Liver (tissue), 9 donors: ENCODE measurements around the gene FXYD7. TPM values are rescaled to one million over a fixed set of nuclear protein-coding genes. Genes with fewer than 3 reads are reported as not detected.

ENCODE experiments used
- DNase-seq: peaks from one replicate; pipeline ENCODE4 v3.0.0-alpha.2; 2017; ENCODE audit warnings: low spot score
- H3K27ac ChIP-seq, 2 donors: one replicate each; pipeline ENCODE4 v1.7.0; 2013; ENCODE audit warnings: inconsistent platforms in 2 of 2, low read length in 2 of 2, control low read depth in 1 of 2, low read depth in 1 of 2, mild to moderate bottlenecking in 1 of 2
- H3K27me3 ChIP-seq, 4 donors: one replicate each; pipeline versions ENCODE4 v1.6.1 to v1.7.0; 2013; ENCODE audit warnings: low read length in 3 of 4, inconsistent platforms in 1 of 4, mild to moderate bottlenecking in 1 of 4, moderate library complexity in 1 of 4; ENCODE audit not compliant: control insufficient read depth in 4 of 4, insufficient read depth in 4 of 4
- H3K36me3 ChIP-seq, 4 donors: one replicate each; pipeline versions ENCODE4 v1.6.1 to v1.7.0; 2013; ENCODE audit warnings: low read length in 3 of 4, mild to moderate bottlenecking in 3 of 4, low read depth in 1 of 4, moderate library complexity in 1 of 4; ENCODE audit not compliant: control insufficient read depth in 4 of 4, insufficient read depth in 3 of 4
- H3K4me1 ChIP-seq, 4 donors: one replicate each; pipeline versions ENCODE4 v1.6.1 to v1.7.0; 2013; ENCODE audit warnings: low read length in 3 of 4, mild to moderate bottlenecking in 3 of 4, moderate library complexity in 1 of 4; ENCODE audit not compliant: control insufficient read depth in 4 of 4, insufficient read depth in 4 of 4
- H3K4me3 ChIP-seq, 3 donors: one replicate each; pipeline versions ENCODE4 v1.6.1 to v1.7.0; 2013; ENCODE audit warnings: low read length in 3 of 3, control low read depth in 1 of 3, low read depth in 1 of 3, mild to moderate bottlenecking in 1 of 3
- H3K9ac ChIP-seq, 2 donors: one replicate each; pipeline ENCODE4 v1.7.0; 2013; ENCODE audit warnings: low read length in 2 of 2, mild to moderate bottlenecking in 2 of 2, moderate library complexity in 2 of 2, control low read depth in 1 of 2, low read depth in 1 of 2
- H3K9me3 ChIP-seq, 4 donors: one replicate each; pipeline versions ENCODE4 v1.6.1 to v1.7.0; 2013; ENCODE audit warnings: low read length in 3 of 4; ENCODE audit not compliant: control insufficient read depth in 4 of 4
- CTCF ChIP-seq: fragments of 150-350 bp; IDR thresholded peaks from 2 replicates; pipeline ENCODE4 v1.5.1; 2017; ENCODE audit warnings: improper control_type of control experiment, low read depth, low read length; ENCODE audit not compliant: missing input control
- HNF4A ChIP-seq, 2 donors: conservative IDR thresholded peaks; 2 replicates each; pipeline ENCODE4 v1.6.1; 2016; ENCODE audit warnings: antibody characterized with exemption in 2 of 2, mild to moderate bottlenecking in 2 of 2
- RAD21 ChIP-seq, 2 donors: IDR thresholded peaks; 2 replicates each; pipeline ENCODE4 v1.6.1; 2016; ENCODE audit warnings: antibody characterized with exemption in 2 of 2, mild to moderate bottlenecking in 2 of 2
- ZBTB33 ChIP-seq: IDR thresholded peaks from 2 replicates; pipeline ENCODE4 v1.6.1; 2016; ENCODE audit warnings: antibody characterized with exemption
- WGBS: extraction: QIAGEN DNeasy Blood & Tissue Kit; methylation state at CpG from one replicate; pipeline ENCODE4 v1.1.7; 2013; 5-methylcytosine and 5-hydroxymethylcytosine counted together
- polyA plus RNA-seq, 2 donors: library from polyadenylated mRNA; stranded (reverse) in 1 of 2; unstranded in 1 of 2; fragments of 200-250 nt in 1 of 2; fragments of >200 nt in 1 of 2; fragmentation: Nextera tagmentation in 1 of 2; extraction: Ambion mirVana in 1 of 2; gene quantifications; one replicate each; pipeline versions ENCODE4 v1.2.1 to v1.2.3, GENCODE V29; 2013 to 2015
- total RNA-seq, 2 donors: library from RNA; depleted of rRNA; stranded (reverse); fragments of >200 nt; gene quantifications; one replicate each; pipeline ENCODE4 v1.2.3, GENCODE V29; 2014
- TF ChIP-seq, protein P1 (sequence below): IDR thresholded peaks from 2 replicates; pipeline ENCODE4 v1.6.1; 2016; ENCODE audit warnings: antibody characterized with exemption
- donor health status: healthy.
- donor health status: healthy.
- donor health status: healthy.
- donor health status: healthy.
- donor health status: healthy.

FXYD7 gene
- total and polyA plus RNA-seq, 4 donors = 0.08 to 0.09 TPM; not detected in 2

DNA sequence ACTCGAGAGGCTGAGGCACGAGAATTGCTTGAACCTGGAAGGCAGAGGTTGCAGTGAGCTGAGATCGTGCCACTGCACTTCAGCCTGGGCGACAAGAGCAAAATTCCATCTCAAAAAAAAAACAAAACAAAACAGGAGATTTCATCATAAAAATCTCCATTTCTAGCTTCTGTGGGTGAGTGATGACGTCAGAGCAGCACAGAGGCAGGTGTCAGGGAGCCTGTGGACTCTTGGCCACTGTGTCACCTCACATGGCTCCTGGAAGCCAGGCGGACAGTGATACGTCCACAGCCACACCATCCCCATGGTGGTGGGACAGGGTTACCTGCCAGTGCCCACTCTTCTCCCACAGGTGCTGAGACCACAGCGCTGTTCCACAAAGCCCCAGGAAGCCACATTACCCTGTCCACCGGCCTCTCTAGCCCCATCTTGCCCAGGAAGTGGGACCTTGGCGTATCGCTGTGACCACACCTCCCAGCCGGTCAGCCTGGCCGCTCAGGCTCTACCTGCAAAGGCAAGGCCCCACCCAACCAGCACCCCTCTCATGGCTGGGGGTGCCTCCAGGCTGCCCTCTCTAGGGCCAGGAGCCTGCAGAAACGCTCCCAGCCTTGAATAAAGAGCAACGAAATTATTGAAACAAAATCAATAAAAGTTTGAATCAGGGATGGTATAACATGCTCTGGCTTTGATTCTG is 29.9 kb upstream of the FXYD7 start:
- DNase-seq = no peak
- H3K4me1 ChIP-seq = peaks cover 2 to 9% (median 5%) of the 10 kb centered on the region in 4 donors
- TF ChIP-seq, protein P1, sequence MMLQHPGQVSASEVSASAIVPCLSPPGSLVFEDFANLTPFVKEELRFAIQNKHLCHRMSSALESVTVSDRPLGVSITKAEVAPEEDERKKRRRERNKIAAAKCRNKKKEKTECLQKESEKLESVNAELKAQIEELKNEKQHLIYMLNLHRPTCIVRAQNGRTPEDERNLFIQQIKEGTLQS = no peak
- TF ChIP-seq ZBTB33 = no peak
- TF ChIP-seq HNF4A (conservative IDR thresholded peaks at IDR 0.05) = no peak
- no peak for TF ChIP-seq RAD21 (IDR thresholded peaks at IDR 0.05)
- no peak overlapping the region for H3K27ac ChIP-seq
- no peak overlapping the region for H3K4me3 ChIP-seq
- H3K9me3 ChIP-seq = no peaks in the 10 kb centered on the region
- WGBS = 86% methylated on average over 15 of the region's 15 CpGs
- H3K27me3 ChIP-seq = no peaks in the 10 kb centered on the region
- no peaks in the 10 kb centered on the region for H3K36me3 ChIP-seq
- no peak overlapping the region for H3K9ac ChIP-seq

GRCh38 chr19:35114353-35115176 is 28.5 kb upstream of the FXYD7 start:
- DNase-seq = peak; percentile 82
- TF ChIP-seq RAD21 (IDR thresholded peaks at IDR 0.05) (peak; percentile 78 to 85), ZBTB33 (no peak), CTCF (peak; percentile 85)

More at GRCh38 chr19:35114353-35115176, 28.5 kb upstream of the FXYD7 start:
- WGBS = 15% methylated on average over 23 of the region's 23 CpGs
- Histone ChIP-seq H3K27me3 (no peaks in the 10 kb centered on the region), H3K9ac (no peak overlapping the region), H3K27ac (no peak overlapping the region), H3K4me3 (no peak overlapping the region), H3K9me3 (no peaks in the 10 kb centered on the region), H3K4me1 (peaks cover 2 to 13% (median 6%) of the 10 kb centered on the region in 4 donors), H3K36me3 (no peaks in the 10 kb centered on the region)
